HepG2 (cell line): ENCODE results near the gene TPI1. TPM values are rescaled to one million over a fixed set of nuclear protein-coding genes. Genes with fewer than 3 reads are reported as not detected.

Experiments used
- ATF7 ChIP-seq, 2 experiments: fragments of 450-650 bp in 1 of 2; sonication (generic) in 1 of 2; formaldehyde crosslinking in 1 of 2; IDR thresholded peaks; 2 replicates each; pipeline versions ENCODE4 v1.4.0 to v1.6.1; 2016 to 2020; ENCODE audit warnings: antibody characterized with exemption in 1 of 2, mild to moderate bottlenecking in 1 of 2, missing genetic modification reagents in 1 of 2
- FOXC1 ChIP-seq: sonication (generic); formaldehyde crosslinking; IDR thresholded peaks from 2 replicates; pipeline ENCODE4 v1.8.0; 2022; ENCODE audit warnings: mild to moderate bottlenecking, missing genetic modification reagents, borderline replicate concordance
- MEIS2 ChIP-seq: sonication (generic); formaldehyde crosslinking; IDR thresholded peaks from 2 replicates; pipeline ENCODE4 v1.9.0; 2021; ENCODE audit warnings: mild to moderate bottlenecking, missing genetic modification reagents
- RFXAP ChIP-seq: sonication (generic); formaldehyde crosslinking; IDR thresholded peaks from 2 replicates; pipeline ENCODE4 v1.4.0; 2020; ENCODE audit warnings: missing genetic modification reagents, borderline replicate concordance
- TAF1 ChIP-seq: sonication (generic); formaldehyde crosslinking; IDR thresholded peaks from 2 replicates; pipeline ENCODE4 v1.4.0; 2020; ENCODE audit warnings: missing genetic modification reagents
- TP53 ChIP-seq: sonication (generic); formaldehyde crosslinking; conservative IDR thresholded peaks from 2 replicates; pipeline ENCODE4 v1.4.0; 2020; ENCODE audit warnings: missing genetic modification reagents
- ZNF343 ChIP-seq: sonication (generic); formaldehyde crosslinking; IDR thresholded peaks from 2 replicates; pipeline ENCODE4 v1.4.0; 2020; ENCODE audit warnings: mild to moderate bottlenecking, missing genetic modification reagents
- ZNF430 ChIP-seq: sonication (generic); formaldehyde crosslinking; IDR thresholded peaks from 2 replicates; pipeline ENCODE4 v1.9.0; 2021; ENCODE audit warnings: mild to moderate bottlenecking, missing genetic modification reagents
- ZNF530 ChIP-seq: sonication (generic); formaldehyde crosslinking; IDR thresholded peaks from 2 replicates; pipeline ENCODE4 v1.5.0; 2020; ENCODE audit warnings: low read depth, mild to moderate bottlenecking, missing genetic modification reagents
- ZNF615 ChIP-seq: sonication (generic); formaldehyde crosslinking; IDR thresholded peaks from 2 replicates; pipeline ENCODE4 v1.5.0; 2020; ENCODE audit warnings: mild to moderate bottlenecking, missing genetic modification reagents, borderline replicate concordance
- polyA plus RNA-seq, 8 experiments: library from polyadenylated mRNA; depleted of rRNA in 3 of 8; stranded (reverse) in 7 of 8; unstranded in 1 of 8; fragments of >200 nt; fragmentation: Illumina TruSeq in 4 of 8; extraction: Trizol in 4 of 8; gene quantifications; 2 replicates each; pipeline versions ENCODE4 v1.2.1 to v1.2.3, GENCODE V29; 2011 to 2016; ENCODE audit warnings: low read depth in 4 of 8, missing spikeins in 1 of 8, mixed read lengths in 1 of 8; ENCODE audit not compliant: insufficient read depth in 1 of 8
- total RNA-seq, 5 experiments: library from RNA; depleted of rRNA; stranded (reverse); fragments of >200 nt; fragmentation: Illumina TruSeq; extraction: Trizol; gene quantifications; 2 replicates each; pipeline ENCODE4 v1.2.3, GENCODE V29; 2016; ENCODE audit warnings: low read depth in 1 of 5
- TF ChIP-seq, protein P1 (sequence below): sonication (generic); formaldehyde crosslinking; IDR thresholded peaks from 2 replicates; pipeline ENCODE4 v1.4.0; 2020; ENCODE audit warnings: missing genetic modification reagents
- TF ChIP-seq, protein P2 (sequence below): sonication (generic); formaldehyde crosslinking; IDR thresholded peaks from 2 replicates; pipeline ENCODE4 v1.5.0; 2020; ENCODE audit warnings: missing genetic modification reagents, mild to moderate bottlenecking, borderline replicate concordance
- TF ChIP-seq, protein P3 (sequence below): IDR thresholded peaks from 2 replicates; pipeline ENCODE4 v1.6.1; 2012; ENCODE audit warnings: low read depth, low read length, improper control_type of control experiment
- TF ChIP-seq, protein P4 (sequence below), 2 experiments: sonication (generic) in 1 of 2; formaldehyde crosslinking in 1 of 2; IDR thresholded peaks; 2 replicates each; pipeline versions ENCODE4 v1.4.0 to v1.6.1; 2018 to 2020; ENCODE audit warnings: missing genetic modification reagents in 2 of 2, borderline replicate concordance in 1 of 2, low read depth in 1 of 2, mild to moderate bottlenecking in 1 of 2, missing biosample characterization in 1 of 2
- TF ChIP-seq, protein P5 (sequence below): sonication (generic); formaldehyde crosslinking; IDR thresholded peaks from 2 replicates; pipeline ENCODE4 v1.5.0; 2020; ENCODE audit warnings: mild to moderate bottlenecking, missing genetic modification reagents, moderate library complexity
- TF ChIP-seq, protein P6 (sequence below): sonication (generic); formaldehyde crosslinking; IDR thresholded peaks from 2 replicates; pipeline ENCODE4 v1.5.0; 2020; ENCODE audit warnings: mild to moderate bottlenecking, missing genetic modification reagents

Gene TPI1
- total and polyA plus RNA-seq, 2 of the 13 experiments (the other 11 are each of a cell fraction or from before 2014, with no cell fraction given): 945 to 2,535 TPM

DNA sequence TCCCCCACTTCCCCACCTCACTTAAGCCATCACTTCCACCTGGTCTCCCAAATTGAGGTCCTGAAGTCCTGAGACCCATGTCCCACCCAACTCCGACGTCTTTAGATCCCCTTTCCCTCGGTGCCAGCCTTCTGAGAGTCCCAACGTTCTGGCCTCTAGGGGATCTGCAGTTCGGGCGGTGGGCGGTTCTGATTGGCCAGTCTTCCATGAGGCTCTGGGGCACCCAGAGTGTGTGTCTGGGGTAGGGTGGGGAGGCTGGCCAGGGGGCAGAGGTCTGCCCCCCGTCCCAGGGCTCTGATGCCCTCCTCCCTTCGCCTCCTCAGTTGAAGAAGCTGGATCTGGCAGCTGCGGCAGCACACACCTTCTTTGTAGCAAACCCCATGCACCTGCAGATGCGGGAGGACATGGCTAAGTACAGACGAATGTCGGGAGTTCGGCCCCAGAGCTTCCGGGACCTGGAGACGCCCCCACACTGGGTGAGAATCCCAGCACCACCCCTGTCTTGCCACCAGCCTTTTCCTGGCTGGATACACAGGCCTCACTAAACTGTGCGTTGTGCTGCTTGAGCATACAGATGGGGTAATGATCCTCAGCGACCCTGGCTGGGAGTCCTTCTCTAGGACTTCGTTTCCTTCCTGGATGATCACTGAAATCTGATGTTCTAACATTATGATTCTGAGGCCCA lies 37.7 kb upstream of the TPI1 start (continued):
- TF ChIP-seq, protein P1, sequence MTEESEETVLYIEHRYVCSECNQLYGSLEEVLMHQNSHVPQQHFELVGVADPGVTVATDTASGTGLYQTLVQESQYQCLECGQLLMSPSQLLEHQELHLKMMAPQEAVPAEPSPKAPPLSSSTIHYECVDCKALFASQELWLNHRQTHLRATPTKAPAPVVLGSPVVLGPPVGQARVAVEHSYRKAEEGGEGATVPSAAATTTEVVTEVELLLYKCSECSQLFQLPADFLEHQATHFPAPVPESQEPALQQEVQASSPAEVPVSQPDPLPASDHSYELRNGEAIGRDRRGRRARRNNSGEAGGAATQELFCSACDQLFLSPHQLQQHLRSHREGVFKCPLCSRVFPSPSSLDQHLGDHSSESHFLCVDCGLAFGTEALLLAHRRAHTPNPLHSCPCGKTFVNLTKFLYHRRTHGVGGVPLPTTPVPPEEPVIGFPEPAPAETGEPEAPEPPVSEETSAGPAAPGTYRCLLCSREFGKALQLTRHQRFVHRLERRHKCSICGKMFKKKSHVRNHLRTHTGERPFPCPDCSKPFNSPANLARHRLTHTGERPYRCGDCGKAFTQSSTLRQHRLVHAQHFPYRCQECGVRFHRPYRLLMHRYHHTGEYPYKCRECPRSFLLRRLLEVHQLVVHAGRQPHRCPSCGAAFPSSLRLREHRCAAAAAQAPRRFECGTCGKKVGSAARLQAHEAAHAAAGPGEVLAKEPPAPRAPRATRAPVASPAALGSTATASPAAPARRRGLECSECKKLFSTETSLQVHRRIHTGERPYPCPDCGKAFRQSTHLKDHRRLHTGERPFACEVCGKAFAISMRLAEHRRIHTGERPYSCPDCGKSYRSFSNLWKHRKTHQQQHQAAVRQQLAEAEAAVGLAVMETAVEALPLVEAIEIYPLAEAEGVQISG (CRISPR knock-in tag): peak; percentile 37; the same call in 1 of the 2 replicates
- TF ChIP-seq ZNF530 (CRISPR knock-in tag): no peak
- TF ChIP-seq RFXAP (CRISPR knock-in tag): peak; percentile 73; the same call in 1 of the 2 replicates
- TF ChIP-seq MEIS2: peak; percentile 61; the same call in 1 of the 2 replicates
- TF ChIP-seq, protein P2, sequence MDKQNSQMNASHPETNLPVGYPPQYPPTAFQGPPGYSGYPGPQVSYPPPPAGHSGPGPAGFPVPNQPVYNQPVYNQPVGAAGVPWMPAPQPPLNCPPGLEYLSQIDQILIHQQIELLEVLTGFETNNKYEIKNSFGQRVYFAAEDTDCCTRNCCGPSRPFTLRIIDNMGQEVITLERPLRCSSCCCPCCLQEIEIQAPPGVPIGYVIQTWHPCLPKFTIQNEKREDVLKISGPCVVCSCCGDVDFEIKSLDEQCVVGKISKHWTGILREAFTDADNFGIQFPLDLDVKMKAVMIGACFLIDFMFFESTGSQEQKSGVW (CRISPR knock-in tag): no peak
- TF ChIP-seq ZNF430: peak; percentile 45; the same call in 1 of the 2 replicates
- TF ChIP-seq ZNF615 (CRISPR knock-in tag): no peak
- 0 out of 2 replicates have a peak, but pooled peaks have one; percentile 42 for TF ChIP-seq TP53 (CRISPR knock-in tag)
- TF ChIP-seq, protein P3, sequence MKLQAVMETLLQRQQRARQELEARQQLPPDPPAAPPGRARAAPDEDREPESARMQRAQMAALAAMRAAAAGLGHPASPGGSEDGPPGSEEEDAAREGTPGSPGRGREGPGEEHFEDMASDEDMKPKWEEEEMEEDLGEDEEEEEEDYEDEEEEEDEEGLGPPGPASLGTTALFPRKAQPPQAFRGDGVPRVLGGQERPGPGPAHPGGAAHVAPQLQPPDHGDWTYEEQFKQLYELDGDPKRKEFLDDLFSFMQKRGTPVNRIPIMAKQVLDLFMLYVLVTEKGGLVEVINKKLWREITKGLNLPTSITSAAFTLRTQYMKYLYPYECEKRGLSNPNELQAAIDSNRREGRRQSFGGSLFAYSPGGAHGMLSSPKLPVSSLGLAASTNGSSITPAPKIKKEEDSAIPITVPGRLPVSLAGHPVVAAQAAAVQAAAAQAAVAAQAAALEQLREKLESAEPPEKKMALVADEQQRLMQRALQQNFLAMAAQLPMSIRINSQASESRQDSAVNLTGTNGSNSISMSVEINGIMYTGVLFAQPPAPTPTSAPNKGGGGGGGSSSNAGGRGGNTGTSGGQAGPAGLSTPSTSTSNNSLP: no peak
- TF ChIP-seq, protein P4, sequence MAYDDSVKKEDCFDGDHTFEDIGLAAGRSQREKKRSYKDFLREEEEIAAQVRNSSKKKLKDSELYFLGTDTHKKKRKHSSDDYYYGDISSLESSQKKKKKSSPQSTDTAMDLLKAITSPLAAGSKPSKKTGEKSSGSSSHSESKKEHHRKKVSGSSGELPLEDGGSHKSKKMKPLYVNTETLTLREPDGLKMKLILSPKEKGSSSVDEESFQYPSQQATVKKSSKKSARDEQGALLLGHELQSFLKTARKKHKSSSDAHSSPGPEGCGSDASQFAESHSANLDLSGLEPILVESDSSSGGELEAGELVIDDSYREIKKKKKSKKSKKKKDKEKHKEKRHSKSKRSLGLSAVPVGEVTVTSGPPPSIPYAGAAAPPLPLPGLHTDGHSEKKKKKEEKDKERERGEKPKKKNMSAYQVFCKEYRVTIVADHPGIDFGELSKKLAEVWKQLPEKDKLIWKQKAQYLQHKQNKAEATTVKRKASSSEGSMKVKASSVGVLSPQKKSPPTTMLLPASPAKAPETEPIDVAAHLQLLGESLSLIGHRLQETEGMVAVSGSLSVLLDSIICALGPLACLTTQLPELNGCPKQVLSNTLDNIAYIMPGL (CRISPR knock-in tag; IDR thresholded peaks at IDR 0.05; ENCODE audit: borderline replicate concordance in 1 of 2, low read depth in 1 of 2): 0 out of 4 replicates have a peak, but pooled peaks of 1 of the 2 experiments have one; percentile 27
- TF ChIP-seq ZNF343: 0 out of 2 replicates have a peak, but pooled peaks have one; percentile 49
- TF ChIP-seq, protein P5, sequence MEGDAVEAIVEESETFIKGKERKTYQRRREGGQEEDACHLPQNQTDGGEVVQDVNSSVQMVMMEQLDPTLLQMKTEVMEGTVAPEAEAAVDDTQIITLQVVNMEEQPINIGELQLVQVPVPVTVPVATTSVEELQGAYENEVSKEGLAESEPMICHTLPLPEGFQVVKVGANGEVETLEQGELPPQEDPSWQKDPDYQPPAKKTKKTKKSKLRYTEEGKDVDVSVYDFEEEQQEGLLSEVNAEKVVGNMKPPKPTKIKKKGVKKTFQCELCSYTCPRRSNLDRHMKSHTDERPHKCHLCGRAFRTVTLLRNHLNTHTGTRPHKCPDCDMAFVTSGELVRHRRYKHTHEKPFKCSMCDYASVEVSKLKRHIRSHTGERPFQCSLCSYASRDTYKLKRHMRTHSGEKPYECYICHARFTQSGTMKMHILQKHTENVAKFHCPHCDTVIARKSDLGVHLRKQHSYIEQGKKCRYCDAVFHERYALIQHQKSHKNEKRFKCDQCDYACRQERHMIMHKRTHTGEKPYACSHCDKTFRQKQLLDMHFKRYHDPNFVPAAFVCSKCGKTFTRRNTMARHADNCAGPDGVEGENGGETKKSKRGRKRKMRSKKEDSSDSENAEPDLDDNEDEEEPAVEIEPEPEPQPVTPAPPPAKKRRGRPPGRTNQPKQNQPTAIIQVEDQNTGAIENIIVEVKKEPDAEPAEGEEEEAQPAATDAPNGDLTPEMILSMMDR (CRISPR knock-in tag): peak; percentile 38; the same call in 1 of the 2 replicates
- TF ChIP-seq TAF1 (CRISPR knock-in tag): peak; percentile 14
- TF ChIP-seq, protein P6, sequence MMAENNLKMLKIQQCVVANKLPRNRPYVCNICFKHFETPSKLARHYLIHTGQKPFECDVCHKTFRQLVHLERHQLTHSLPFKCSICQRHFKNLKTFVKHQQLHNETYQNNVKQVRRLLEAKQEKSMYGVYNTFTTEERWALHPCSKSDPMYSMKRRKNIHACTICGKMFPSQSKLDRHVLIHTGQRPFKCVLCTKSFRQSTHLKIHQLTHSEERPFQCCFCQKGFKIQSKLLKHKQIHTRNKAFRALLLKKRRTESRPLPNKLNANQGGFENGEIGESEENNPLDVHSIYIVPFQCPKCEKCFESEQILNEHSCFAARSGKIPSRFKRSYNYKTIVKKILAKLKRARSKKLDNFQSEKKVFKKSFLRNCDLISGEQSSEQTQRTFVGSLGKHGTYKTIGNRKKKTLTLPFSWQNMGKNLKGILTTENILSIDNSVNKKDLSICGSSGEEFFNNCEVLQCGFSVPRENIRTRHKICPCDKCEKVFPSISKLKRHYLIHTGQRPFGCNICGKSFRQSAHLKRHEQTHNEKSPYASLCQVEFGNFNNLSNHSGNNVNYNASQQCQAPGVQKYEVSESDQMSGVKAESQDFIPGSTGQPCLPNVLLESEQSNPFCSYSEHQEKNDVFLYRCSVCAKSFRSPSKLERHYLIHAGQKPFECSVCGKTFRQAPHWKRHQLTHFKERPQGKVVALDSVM (CRISPR knock-in tag): peak; percentile 80
- TF ChIP-seq ATF7 (IDR thresholded peaks at IDR 0.05): no peak
- TF ChIP-seq ATF7 (CRISPR knock-in tag; IDR thresholded peaks at IDR 0.05): no peak
- 0 out of 2 replicates have a peak, but pooled peaks have one; percentile 76 for TF ChIP-seq FOXC1 (CRISPR knock-in tag)
